Cardiac fibroblast (primary cell): ENCODE data around the gene TCFL5.

ENCODE experiments used
- DNase-seq, 2 donors: peaks; one replicate each; pipeline versions ENCODE4 v3.0.0 to v3.0.0-alpha.2; 2010; ENCODE audit warnings: low read depth in 2 of 2
- H3K4me3 ChIP-seq, 2 donors: replicated peaks in 1 of 2; 1 replicate in 1 of 2; 2 replicates in 1 of 2; pipeline ENCODE4 v1.5.1; 2011; ENCODE audit warnings: low read depth in 2 of 2, low read length in 2 of 2, mild to moderate bottlenecking in 2 of 2, moderate library complexity in 1 of 2
- CTCF ChIP-seq: IDR thresholded peaks from one replicate; pipeline ENCODE4 v1.5.1; 2011; ENCODE audit warnings: low read depth, mild to moderate bottlenecking, low read length, inconsistent platforms

TCFL5 gene

GRCh38 chr20:62864207-62864606 lies 2.6 kb upstream of the TCFL5 start:
- no peak for TF ChIP-seq CTCF
- H3K4me3 ChIP-seq = no peak overlapping the region

GRCh38 chr20:62860924-62861691 lies 514 bp downstream of the TCFL5 start:
- no peak for TF ChIP-seq CTCF
- no peak for DNase-seq
- peak overlapping the region; percentile 51 to 61 for H3K4me3 ChIP-seq

More at GRCh38 chr20:62864207-62864606, 2.6 kb upstream of the TCFL5 start:
- DNase-seq = no peak

GRCh38 chr20:62860391-62860923 lies 1.2 kb downstream of the TCFL5 start:
- H3K4me3 ChIP-seq = peak overlapping the region; percentile 51 to 61
- TF ChIP-seq CTCF = no peak
- peak; percentile 39 to 56 for DNase-seq

GRCh38 chr20:62859721-62860120 lies 1.9 kb downstream of the TCFL5 start:
- no peak for DNase-seq
- TF ChIP-seq CTCF = no peak
- H3K4me3 ChIP-seq = no peak overlapping the region

GRCh38 chr20:62858058-62858830 lies 3.4 kb downstream of the TCFL5 start:
- no peak overlapping the region for H3K4me3 ChIP-seq
- no peak for TF ChIP-seq CTCF
- DNase-seq = no peak

GRCh38 chr20:62856931-62857619 lies 4.5 kb downstream of the TCFL5 start:
- no peak for DNase-seq
- no peak overlapping the region for H3K4me3 ChIP-seq
- TF ChIP-seq CTCF = no peak
